Measurements from ENCODE around the gene VAPA.
A peak's percentile ranks its signal among the peaks of the same experiment; 100 is the strongest.
"Not testable (repeated sequence)": the region's sequence is repeated elsewhere in the genome, so short reads cannot be mapped to it uniquely, and the experiment has no call there.

The VAPA gene

DNA sequence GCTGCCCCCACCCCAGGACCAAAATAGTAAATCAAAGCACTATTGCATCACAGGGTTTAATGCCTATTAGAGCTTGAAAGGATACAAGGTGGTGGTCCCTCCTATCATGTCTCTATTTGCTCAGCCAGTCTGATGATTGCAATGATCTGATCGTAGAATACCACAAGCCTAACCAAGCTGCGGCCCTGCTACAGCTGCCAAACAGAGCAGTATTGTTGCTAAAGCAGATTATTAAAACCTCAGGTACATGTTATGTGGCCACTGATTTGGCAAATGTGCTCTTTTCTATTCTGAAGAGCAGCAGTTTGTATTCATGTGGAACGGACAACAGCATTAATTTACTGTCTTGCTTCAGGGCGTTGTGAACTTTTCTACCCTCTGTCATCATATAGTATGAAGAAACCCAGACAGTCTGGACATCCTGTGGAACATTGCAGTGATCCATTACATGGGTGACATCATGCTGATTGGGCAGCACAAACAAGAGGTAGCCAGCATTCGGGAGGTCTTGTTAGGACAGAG, 8.4 kb upstream of the VAPA start:
- DNase-seq (ENCODE audit: low read depth), result peak; percentile 58
- no peak overlapping the region for H3K4me3 ChIP-seq (ENCODE audit: low read length)
- TF ChIP-seq, protein P1, sequence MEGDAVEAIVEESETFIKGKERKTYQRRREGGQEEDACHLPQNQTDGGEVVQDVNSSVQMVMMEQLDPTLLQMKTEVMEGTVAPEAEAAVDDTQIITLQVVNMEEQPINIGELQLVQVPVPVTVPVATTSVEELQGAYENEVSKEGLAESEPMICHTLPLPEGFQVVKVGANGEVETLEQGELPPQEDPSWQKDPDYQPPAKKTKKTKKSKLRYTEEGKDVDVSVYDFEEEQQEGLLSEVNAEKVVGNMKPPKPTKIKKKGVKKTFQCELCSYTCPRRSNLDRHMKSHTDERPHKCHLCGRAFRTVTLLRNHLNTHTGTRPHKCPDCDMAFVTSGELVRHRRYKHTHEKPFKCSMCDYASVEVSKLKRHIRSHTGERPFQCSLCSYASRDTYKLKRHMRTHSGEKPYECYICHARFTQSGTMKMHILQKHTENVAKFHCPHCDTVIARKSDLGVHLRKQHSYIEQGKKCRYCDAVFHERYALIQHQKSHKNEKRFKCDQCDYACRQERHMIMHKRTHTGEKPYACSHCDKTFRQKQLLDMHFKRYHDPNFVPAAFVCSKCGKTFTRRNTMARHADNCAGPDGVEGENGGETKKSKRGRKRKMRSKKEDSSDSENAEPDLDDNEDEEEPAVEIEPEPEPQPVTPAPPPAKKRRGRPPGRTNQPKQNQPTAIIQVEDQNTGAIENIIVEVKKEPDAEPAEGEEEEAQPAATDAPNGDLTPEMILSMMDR (IDR thresholded peaks at IDR 0.05; ENCODE audit: insufficient read depth, low read depth, low read length, missing control alignments), result no peak

DNA sequence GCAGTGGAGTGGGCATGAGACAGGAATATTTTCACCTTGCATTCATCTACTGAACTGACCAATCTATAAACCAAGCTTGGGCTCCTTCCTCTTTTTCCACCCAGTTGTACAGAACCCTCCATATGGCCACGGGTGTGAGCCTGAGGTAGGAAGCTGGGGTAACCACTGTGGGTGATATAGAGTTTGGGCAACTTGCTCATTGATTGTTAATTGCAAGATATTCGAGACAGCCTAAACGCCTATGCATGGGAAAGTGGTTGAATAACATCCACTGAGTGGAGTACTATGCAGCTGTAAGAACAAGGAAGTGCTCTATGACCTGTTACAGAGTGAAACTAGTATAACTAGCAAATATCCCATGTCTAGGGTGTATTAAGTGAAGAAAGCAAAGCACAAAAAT, 7.3 kb upstream of the VAPA start:
- TF ChIP-seq, protein P1 (IDR thresholded peaks at IDR 0.05; ENCODE audit: insufficient read depth, low read depth, low read length, missing control alignments), result no peak
- DNase-seq (ENCODE audit: low read depth), result no peak
- H3K4me3 ChIP-seq (ENCODE audit: low read length), result no peak overlapping the region

DNA sequence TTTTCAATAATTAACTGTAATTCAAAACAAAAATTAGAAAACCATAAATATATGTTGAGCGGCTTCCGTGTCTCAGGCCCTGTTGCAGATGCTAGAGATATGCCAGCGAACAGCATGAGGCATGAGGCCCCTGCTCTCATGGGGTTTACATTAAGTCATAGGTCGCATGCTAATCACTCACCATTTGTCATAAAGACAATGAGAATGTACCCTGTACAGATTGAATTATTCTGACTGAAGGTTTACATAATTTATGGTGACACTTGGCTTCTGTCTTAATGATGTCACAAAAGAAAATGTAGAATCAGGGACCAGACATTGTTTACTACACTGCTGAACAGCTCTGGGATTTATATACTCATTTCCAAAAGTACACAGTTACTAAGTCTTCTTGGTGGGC, 5.9 kb upstream of the VAPA start:
- DNase-seq (ENCODE audit: low read depth), result no peak

DNA sequence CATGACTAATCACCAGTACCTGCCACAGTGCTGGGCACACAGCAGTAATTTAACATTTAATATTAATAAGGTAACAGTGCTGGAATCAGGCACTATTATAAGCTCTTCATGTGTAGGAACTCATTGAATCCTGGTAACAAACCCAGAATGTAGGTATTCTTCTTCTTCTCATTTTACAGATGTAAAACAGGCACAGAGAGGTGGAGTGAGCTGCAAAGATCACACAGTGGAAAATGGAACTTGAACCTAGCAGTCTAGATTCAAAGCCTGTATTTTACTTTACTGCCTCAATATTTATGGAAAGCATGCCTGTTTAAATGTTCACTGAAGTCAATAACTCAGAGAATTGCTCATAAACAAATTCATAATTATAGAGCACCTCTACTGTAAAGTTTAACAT, 3.7 kb upstream of the VAPA start:
- no peak for DNase-seq (ENCODE audit: low read depth)
- TF ChIP-seq, protein P1 (IDR thresholded peaks at IDR 0.05; ENCODE audit: insufficient read depth, low read depth, low read length, missing control alignments), result no peak
- no peak overlapping the region for H3K4me3 ChIP-seq (ENCODE audit: low read length)

More for the DNA sequence above, 5.9 kb upstream of the VAPA start:
- TF ChIP-seq, protein P1 (IDR thresholded peaks at IDR 0.05; ENCODE audit: insufficient read depth, low read depth, low read length, missing control alignments), result no peak
- H3K4me3 ChIP-seq (ENCODE audit: low read length), result no peak overlapping the region

DNA sequence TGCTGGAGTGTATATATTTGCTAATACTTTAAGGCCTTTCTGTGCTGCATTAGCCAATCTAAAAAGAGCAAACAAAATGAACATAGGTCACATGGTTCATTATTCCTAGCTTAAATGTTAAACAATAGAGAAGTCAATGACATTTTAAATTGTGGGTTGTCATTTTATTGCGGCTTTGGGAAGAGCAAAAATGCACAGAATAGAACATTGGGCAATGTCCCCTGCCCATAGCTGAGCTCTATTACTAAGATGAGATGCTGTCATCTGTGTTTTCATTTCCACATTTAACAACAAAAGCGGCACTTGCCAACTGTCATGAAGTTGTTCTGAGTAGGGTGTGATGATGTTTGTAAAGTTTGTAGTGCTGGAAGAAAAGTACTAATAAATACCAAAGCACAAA, 3.2 kb upstream of the VAPA start:
- no peak overlapping the region for H3K4me3 ChIP-seq (ENCODE audit: low read length)
- TF ChIP-seq, protein P1 (IDR thresholded peaks at IDR 0.05; ENCODE audit: insufficient read depth, low read depth, low read length, missing control alignments), result no peak
- DNase-seq (ENCODE audit: low read depth), result no peak

DNA sequence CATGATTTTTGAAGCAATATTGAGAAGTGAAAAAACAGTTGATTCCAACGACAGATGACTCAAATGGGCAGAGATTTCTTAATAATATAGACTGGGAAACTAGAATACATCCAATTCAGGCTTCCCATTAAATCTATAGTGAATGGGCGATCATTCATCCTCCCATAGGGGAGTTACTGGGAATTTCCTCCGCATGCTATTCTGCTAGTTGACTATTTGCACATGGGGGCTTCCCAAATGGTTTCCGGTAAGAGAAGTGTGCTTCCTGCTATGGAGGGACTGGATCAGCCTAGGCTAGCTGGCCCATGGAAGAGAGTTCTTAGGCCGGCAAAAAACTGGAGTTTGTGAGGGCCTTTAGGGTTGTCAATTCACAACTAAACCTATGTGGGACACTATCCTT, 2.6 kb upstream of the VAPA start:
- no peak overlapping the region for H3K4me3 ChIP-seq (ENCODE audit: low read length)
- no peak for DNase-seq (ENCODE audit: low read depth)
- TF ChIP-seq, protein P1 (IDR thresholded peaks at IDR 0.05; ENCODE audit: insufficient read depth, low read depth, low read length, missing control alignments), result no peak

DNA sequence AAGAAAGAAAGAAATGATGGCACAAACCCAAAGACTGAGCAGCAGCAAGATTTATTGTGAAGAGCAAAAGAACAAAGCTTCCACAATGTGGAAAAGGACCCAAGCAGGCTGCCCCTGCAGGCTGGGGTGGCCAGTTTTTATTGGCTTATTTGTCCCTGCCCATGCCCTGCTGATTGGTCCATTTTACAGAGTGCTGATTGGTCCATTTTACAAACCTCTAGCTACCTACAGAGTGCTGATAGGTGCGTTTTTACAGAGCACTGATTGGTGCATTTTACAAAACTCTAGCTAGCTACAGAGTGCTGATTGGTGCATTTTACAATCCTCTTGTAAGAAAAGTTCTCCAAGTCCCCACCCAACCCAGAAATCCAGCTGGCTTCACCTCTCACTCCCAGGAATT, 1.5 kb upstream of the VAPA start:
- DNase-seq (ENCODE audit: low read depth); H3K4me3 ChIP-seq (ENCODE audit: low read length): not testable (repeated sequence)
